ENCODE results near the gene CFL1. TPM values are rescaled to one million over a fixed set of nuclear protein-coding genes. Genes with fewer than 3 reads are reported as not detected.

Gene CFL1
- total RNA-seq, 1 experiment from 2014 or later: 960 TPM

GRCh38 chr11:65882120-65883057 is 24.4 kb upstream of the CFL1 start:
- POLR2A ChIA-PET: no interaction called here
- no peak for TF ChIP-seq CTCF (IDR thresholded peaks at IDR 0.05; ENCODE audit: insufficient read depth in 1 of 2, low read depth in 1 of 2, low read length in 1 of 2, severe bottlenecking in 1 of 2, unreplicated experiment in 1 of 2)
- no peak overlapping the region for H3K4me3 ChIP-seq (ENCODE audit: low read depth, low read length)
- intact Hi-C loops (cut with micrococcal nuclease; ENCODE audit: unreplicated experiment): no loop called here
- DNase-seq: no peak
- Mint-ChIP-seq H3K9me3 (ENCODE audit: unreplicated experiment) (no peaks in the 10 kb centered on the region), H3K27me3 (ENCODE audit: insufficient read depth, unreplicated experiment) (no peaks in the 10 kb centered on the region), H3K4me3 (ENCODE audit: unreplicated experiment) (no peak overlapping the region), H3K4me1 (ENCODE audit: low read depth, unreplicated experiment) (peaks cover 12% of the 10 kb centered on the region), H3K27ac (ENCODE audit: unreplicated experiment) (no peak overlapping the region), H3K36me3 (ENCODE audit: insufficient read depth, unreplicated experiment) (peaks cover 47% of the 10 kb centered on the region)
- peaks cover 4% of the 10 kb centered on the region for H3K36me3 ChIP-seq (ENCODE audit: control insufficient read depth, insufficient read depth, low read length)
- no TSS peak for BruUV-seq (replicated peaks)
- peaks cover 11% of the 10 kb centered on the region for H3K4me1 ChIP-seq
- CTCF ChIA-PET: no interaction called here
- no peaks in the 10 kb centered on the region for H3K9me3 ChIP-seq
- H3K27me3 ChIP-seq (replicated peaks; ENCODE audit: control insufficient read depth, insufficient read depth, low read length): no peaks in the 10 kb centered on the region

- peaks cover 4% of the 10 kb centered on the region; the same call in 1 of the 2 replicates for H3K4me1 ChIP-seq
- no peaks in the 10 kb centered on the region for H3K27me3 ChIP-seq (replicated peaks; ENCODE audit: control insufficient read depth, insufficient read depth, low read length)
- Mint-ChIP-seq H3K36me3 (ENCODE audit: insufficient read depth, unreplicated experiment) (peaks cover 44% of the 10 kb centered on the region), H3K27me3 (ENCODE audit: insufficient read depth, unreplicated experiment) (no peaks in the 10 kb centered on the region), H3K4me1 (ENCODE audit: low read depth, unreplicated experiment) (peaks cover 6% of the 10 kb centered on the region), H3K9me3 (ENCODE audit: unreplicated experiment) (no peaks in the 10 kb centered on the region), H3K4me3 (ENCODE audit: unreplicated experiment) (no peak overlapping the region), H3K27ac (ENCODE audit: unreplicated experiment) (no peak overlapping the region)
- ChIA-PET POLR2A (no interaction called here), CTCF (interaction anchor here (1.3 kb wide), 1 partner anchor 21 kb away, joined by 5 read pairs; the partner anchor contains the start of gene MUS81)
- no peak for DNase-seq
- peaks cover 2% of the 10 kb centered on the region for H3K36me3 ChIP-seq (ENCODE audit: control insufficient read depth, insufficient read depth, low read length)
- BruUV-seq (replicated peaks): no TSS peak
- H3K9me3 ChIP-seq: no peaks in the 10 kb centered on the region
- intact Hi-C loops (cut with micrococcal nuclease; ENCODE audit: unreplicated experiment): no loop called here
- H3K4me3 ChIP-seq (ENCODE audit: low read depth, low read length): no peak overlapping the region
- no peak for TF ChIP-seq CTCF (IDR thresholded peaks at IDR 0.05; ENCODE audit: insufficient read depth in 1 of 2, low read depth in 1 of 2, low read length in 1 of 2, severe bottlenecking in 1 of 2, unreplicated experiment in 1 of 2)
Measured at GRCh38 chr11:65880844-65881421, 23.0 kb upstream of the CFL1 start.

DNA sequence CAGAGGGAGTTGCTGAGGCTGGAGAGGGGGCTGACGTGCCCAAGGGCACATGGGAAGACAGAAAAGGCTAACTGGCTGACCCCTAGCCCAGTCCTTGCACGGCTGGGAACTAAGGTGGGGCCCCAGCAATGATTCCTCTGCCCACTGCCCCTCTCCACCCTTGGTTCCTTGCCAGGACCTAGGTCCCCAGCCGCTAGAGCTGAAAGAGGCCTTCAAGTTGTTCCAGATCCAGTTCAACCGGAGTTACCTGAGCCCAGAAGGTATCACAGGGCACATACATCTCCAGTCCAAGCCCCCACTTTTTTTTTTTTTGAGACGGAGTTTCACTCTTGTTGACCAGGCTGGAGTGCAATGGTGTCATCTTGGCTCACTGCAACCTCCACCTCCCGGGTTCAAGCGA is 22.0 kb upstream of the CFL1 start:
- H3K27ac Mint-ChIP-seq (ENCODE audit: unreplicated experiment): no peak overlapping the region
- H3K36me3 Mint-ChIP-seq (ENCODE audit: insufficient read depth, unreplicated experiment): peaks cover 35% of the 10 kb centered on the region
- H3K4me3 Mint-ChIP-seq (ENCODE audit: unreplicated experiment): no peak overlapping the region
- TF ChIP-seq CTCF (IDR thresholded peaks at IDR 0.05; ENCODE audit: insufficient read depth in 1 of 2, low read depth in 1 of 2, low read length in 1 of 2, severe bottlenecking in 1 of 2, unreplicated experiment in 1 of 2): no peak
- H3K9me3 Mint-ChIP-seq (ENCODE audit: unreplicated experiment): no peaks in the 10 kb centered on the region
- ChIA-PET CTCF (interaction anchor here (1.3 to 1.9 kb wide), 2 partner anchors 8 to 20 kb away, joined by 5 to 7 read pairs; partner anchors contain the start of genes FIBP and MUS81), POLR2A (interaction anchor here (0.6 kb wide), 1 partner anchor 21 kb away, joined by 3 read pairs; no protein-coding TSS in a partner anchor)
- Histone ChIP-seq H3K27me3 (replicated peaks; ENCODE audit: control insufficient read depth, insufficient read depth, low read length) (no peaks in the 10 kb centered on the region), H3K4me1 (peaks cover 3% of the 10 kb centered on the region; the same call in 1 of the 2 replicates), H3K9me3 (no peaks in the 10 kb centered on the region), H3K4me3 (ENCODE audit: low read depth, low read length) (no peak overlapping the region), H3K36me3 (ENCODE audit: control insufficient read depth, insufficient read depth, low read length) (peaks cover 2% of the 10 kb centered on the region)
- intact Hi-C loops (cut with micrococcal nuclease; ENCODE audit: unreplicated experiment): no loop called here
- H3K27me3 Mint-ChIP-seq (ENCODE audit: insufficient read depth, unreplicated experiment): no peaks in the 10 kb centered on the region
- peaks cover 6% of the 10 kb centered on the region for H3K4me1 Mint-ChIP-seq (ENCODE audit: low read depth, unreplicated experiment)
- no peak for DNase-seq
- no TSS peak for BruUV-seq (replicated peaks)

Data from Caco-2 (cell line).